Spleen (tissue), 7 donors: ENCODE results near the gene MYO1D.

Source experiments
- CTCF ChIP-seq, 11 experiments: fragments of 200-600 bp in 7 of 11; fragments of 450-650 bp in 4 of 11; sonication (generic) in 4 of 11; IDR thresholded peaks in 8 of 11; conservative IDR thresholded peaks in 3 of 11; 1 replicate in 7 of 11; 2 replicates in 4 of 11; pipeline versions ENCODE4 v1.4.0 to v1.8.0; 2016 to 2021; ENCODE audit warnings: antibody characterized with exemption in 11 of 11, inconsistent platforms in 4 of 11, mild to moderate bottlenecking in 1 of 11
- POLR2AphosphoS5 ChIP-seq, 3 donors: sonication (generic); formaldehyde crosslinking; IDR thresholded peaks; one replicate each; pipeline ENCODE4 v1.5.1; 2017; ENCODE audit warnings: antibody characterized with exemption in 3 of 3
- donor health status: DM: no; HTN: no; CAD: no; lungs with moderate emphysema.
- donor health status: DM: no; HTN: no; CAD: no.
- donor health status: DM: no; HTN: no; CAD: no.

- TF ChIP-seq CTCF (IDR thresholded peaks at IDR 0.05 in 8 of 11, conservative IDR thresholded peaks at IDR 0.05 in 3 of 11) (peak; percentile 50 to 94 (median 87)), POLR2AphosphoS5 (IDR thresholded peaks at IDR 0.05) (no peak)
These were observed 340 bp upstream of the MYO1D start for GRCh38 chr17:32877164-32877764.
